HG03175 (cell line): ENCODE measurements around the gene CKAP5.
"Not testable (repeated sequence)": the region's sequence is repeated elsewhere in the genome, so short reads cannot be mapped to it uniquely, and the experiment has no call there.

Experiments
- ATAC-seq: cut with Tn5 transposase; IDR thresholded peaks from one replicate; pipeline ENCODE4 v1.9.1; 2021; ENCODE audit warnings: mild to moderate bottlenecking, moderate library complexity; ENCODE audit not compliant: unreplicated experiment

Gene CKAP5

DNA sequence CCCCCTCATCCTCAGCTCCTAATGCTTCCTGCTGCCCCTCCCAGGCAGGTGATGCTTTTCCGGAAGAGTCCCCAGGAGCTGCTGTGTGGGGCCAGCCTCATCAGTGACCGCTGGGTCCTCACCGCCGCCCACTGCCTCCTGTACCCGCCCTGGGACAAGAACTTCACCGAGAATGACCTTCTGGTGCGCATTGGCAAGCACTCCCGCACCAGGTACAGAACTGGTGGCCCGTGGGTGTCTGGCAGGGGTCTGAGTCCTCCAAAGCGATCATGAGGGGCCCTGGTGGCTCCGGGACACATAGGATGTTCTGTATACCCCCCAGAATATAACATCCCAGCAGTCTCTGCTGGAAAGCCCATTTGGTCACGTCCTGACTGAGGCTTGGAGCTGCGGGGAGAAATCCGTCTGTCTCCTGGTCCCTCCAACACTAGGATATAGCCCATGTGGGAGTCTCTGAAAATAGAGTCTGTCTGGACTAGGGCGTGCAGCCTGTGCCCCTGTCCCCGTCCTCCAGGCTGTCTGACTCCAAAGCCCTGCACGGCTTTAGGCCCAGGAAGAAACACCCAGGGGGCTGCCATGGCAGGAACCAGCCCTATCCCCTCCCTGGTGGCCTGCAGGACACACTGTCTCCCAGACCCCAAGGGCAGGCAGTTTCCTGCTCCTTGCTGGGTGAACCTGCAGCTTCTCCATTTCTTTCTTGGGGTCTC, 118.0 kb downstream of the CKAP5 start:
- ATAC-seq: no peak

DNA sequence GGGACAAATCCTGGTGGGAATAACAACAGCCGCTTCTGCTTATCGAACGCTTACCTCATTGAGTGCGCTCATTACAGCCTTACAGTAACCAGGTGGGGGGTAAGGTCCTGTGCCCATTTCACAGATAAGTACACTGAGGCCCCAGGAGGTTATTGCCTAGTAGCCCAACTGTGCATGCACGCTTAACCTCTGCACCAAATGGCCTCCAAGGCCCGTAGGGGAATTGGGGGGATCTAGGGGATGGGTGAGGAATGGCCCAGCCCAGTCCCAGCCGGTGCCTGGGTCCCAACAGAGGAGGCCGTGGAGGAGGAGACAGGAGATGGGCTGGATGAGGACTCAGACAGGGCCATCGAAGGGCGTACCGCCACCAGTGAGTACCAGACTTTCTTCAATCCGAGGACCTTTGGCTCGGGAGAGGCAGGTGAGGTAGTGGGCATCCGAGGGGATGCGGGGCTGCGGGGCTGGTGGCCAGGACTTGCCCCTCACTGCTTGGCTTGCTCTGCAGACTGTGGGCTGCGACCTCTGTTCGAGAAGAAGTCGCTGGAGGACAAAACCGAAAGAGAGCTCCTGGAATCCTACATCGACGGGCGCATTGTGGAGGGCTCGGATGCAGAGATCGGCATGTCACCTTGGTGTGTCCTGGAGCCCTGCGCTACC, 119.7 kb downstream of the CKAP5 start:
- no peak for ATAC-seq

DNA sequence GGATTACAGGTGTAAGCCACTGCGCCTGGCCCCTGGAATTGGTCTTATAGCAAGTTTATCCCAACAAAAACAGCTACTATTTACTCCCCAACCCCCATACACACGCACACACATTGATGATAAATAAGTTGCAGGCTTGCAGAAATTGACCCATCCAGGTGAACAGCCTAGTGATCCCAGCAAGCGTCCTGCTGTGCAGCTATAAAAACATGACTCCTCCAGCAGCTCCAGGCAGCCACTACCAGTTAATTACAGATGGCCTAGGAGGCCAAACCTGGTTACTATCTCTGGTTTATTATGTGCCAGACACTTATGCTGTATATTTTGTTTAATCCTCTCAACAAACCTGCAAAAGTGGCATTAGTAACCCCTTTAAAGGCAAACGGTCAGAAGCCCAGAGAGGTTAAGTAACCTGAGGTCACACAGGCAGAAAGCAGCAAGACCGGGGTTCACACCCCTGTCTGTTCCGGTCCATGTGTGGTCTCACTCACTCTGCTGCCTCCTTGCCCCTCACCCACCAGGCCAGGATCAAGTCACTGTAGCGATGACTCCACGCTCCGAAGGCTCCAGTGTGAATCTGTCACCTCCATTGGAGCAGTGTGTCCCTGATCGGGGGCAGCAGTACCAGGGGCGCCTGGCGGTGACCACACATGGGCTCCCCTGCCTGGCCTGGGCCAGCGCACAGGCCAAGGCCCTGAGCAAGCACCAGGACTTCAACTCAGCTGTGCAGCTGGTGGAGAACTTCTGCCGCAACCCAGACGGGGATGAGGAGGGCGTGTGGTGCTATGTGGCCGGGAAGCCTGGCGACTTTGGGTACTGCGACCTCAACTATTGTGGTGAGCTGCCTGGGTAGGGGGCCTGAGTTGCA, 120.5 kb downstream of the CKAP5 start:
- no peak for ATAC-seq

DNA sequence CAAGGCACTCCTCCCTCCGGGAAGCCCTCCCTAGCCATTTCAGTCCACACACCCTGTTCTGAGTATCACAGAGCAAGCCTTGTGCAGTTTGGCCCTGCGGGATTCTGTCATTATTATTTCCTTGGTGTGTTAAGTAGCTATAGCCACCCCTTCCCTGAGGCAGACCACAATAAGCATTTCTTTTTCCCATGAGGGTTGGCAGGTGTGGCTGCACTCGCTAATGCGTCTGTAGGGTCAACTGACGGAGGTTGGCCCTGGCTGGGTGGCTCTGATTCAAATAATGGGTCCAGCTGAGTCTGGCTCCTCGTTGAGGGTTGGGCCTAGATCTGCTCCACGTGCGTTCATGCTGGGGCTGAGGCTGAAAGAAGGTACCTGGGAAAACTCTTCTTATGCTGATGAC, 122.0 kb downstream of the CKAP5 start:
- ATAC-seq: no peak

DNA sequence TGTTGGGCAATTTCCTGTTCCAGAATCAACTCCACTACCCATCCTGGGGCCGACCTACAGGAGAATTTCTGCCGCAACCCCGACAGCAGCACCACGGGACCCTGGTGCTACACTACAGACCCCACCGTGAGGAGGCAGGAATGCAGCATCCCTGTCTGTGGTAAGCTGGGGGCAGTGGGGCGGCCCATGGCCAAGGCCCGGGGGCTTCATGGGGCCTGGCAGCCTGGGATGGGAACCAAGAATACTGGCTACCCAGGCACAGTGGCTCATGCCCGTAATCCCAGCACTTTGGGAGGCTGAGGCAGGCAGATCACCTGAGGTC, 122.8 kb downstream of the CKAP5 start:
- ATAC-seq: no peak

DNA sequence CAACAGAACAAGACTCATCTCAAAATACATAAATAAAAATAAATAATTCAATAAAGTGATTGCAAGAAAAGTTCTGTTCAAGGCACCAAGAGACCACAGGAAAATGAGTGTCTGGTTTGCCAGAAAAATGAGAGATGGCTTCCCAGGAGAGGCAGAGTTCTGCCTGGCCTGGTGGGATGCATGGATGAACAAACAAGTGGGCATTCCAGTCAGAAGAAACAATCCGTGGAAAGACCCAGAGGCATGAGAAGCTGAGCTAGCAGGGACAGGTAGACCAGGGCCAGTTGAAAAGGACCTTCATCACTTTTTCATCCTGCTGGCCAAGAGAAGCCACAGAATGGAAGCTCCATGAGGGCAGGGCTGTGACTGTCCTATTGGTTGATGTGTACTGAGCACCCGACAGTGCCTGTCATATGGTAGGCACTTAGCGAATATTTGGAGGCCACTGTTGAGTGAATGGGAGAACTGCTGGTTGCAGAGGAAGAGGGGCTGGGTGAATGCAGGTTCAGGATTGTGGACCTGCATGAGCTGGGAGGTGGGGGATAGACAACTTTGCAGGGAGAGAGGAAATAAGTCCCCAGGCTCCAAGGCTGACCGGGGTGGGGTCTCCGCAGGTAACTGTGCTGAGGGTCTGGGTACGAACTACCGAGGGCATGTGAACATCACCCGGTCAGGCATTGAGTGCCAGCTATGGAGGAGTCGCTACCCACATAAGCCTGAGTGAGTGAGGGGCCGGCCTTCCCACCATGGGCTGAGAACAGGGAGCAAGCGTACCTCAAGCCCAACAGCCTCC, 123.3 kb downstream of the CKAP5 start:
- no peak for ATAC-seq

DNA sequence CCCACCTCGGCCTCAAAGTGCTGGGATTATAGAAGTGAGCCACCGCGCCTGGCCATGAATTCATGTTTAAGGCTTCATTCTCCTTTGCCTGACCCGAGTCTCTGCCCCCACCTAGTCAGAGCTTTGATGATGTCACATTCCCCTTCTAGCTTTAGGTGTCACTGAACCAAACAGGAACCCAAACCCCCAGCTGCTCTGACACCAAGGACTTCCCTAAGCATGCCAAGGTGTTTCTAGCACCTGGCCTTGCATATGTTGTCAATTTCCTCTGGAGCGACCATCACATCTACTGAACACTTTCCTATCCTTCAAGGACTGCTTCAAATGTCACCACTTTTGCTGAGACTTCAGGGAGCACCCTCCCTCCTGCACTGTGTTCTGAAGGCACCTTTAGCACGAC, 124.8 kb downstream of the CKAP5 start:
- no peak for ATAC-seq

DNA sequence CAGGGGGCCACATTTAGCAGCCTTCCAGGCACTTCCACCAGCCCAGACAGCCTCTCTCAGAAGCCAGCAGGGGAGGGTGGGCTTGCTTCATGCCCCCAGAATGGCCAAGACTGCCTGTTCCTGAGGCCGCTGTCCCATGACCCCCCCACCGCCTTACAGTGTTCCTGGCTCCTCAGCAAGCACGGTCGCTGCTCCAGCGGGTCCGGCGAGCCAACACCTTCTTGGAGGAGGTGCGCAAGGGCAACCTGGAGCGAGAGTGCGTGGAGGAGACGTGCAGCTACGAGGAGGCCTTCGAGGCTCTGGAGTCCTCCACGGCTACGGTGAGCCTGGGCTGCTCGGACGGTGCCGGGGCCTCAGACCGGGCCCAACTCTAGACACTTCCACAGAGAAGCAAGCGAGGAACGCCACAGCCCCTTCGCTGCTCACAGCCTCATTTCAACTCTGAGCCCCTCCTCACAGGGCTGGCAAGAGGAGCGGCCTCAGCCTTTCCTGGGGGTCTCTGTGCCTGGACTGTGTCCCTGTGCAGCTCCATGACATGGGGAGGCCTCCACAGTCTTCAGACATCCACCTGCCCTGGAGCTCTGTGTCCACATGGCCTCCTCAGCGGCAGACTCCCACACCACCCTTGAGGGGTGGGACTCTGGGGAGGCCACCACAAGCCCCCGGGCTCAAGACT, 126.4 kb downstream of the CKAP5 start:
- ATAC-seq: no peak

DNA sequence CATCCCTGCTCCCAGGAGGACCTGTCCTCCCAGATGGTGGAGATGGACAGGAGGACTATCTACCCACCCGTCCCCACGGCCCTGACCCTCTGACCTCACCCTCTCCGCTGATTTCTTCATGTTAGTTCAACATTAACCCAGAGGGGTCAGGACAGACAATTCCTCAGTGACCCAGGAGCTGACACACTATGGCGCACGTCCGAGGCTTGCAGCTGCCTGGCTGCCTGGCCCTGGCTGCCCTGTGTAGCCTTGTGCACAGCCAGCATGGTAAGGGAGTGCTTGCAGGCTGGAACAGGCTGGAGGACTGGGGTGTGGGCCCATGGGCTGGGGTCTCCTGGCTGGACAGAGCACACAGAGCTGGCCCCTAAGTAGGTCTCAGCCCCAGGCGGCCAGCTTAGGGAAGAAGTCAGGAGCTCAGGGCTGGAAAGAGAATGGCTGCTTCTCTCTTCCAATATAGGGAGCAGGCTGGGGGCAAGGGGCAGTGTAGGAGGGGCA, 127.0 kb downstream of the CKAP5 start, which contains the start of gene F2:
F2 (plus strand) TSS at position 166 of the 495 bp plus-strand sequence; CDS start at position 189, 23 bp downstream.
- ATAC-seq: no peak

DNA sequence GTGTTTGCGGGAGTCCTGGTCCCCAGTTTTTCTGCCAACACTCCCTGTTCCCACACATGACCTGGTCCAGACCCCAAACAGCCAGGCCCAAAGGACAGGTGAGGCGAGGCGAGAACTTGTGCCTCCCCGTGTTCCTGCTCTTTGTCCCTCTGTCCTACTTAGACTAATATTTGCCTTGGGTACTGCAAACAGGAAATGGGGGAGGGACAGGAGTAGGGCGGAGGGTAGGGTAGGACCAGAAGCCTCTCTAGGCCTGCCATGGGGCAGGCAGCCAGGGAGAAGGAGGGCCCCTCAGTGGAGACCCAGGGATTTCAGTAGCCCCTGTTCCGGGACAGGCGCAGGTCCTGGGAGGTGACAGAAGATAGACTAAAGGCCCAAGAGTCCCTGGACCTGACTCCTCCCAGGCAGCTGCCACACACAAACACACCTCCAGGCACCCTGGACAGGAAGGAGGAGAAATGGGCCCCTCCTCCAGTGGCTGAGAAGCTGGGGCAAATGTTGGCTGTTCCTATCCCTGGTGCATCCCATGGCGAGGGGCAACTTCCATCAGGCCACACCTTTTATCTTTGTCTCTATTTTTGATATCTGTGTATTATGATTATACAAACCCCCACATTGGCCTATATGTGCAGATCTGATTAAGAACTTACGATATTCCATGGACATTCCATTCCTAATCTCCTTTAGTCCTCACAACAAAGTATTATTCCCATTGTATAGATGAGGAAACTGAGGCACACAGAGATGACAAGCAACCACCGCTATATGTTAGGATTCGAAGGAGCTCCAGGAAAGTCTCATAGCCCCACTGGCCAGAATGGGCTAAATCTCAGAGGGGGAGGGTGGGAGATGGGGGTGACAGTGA, 127.7 kb downstream of the CKAP5 start:
- no peak for ATAC-seq

DNA sequence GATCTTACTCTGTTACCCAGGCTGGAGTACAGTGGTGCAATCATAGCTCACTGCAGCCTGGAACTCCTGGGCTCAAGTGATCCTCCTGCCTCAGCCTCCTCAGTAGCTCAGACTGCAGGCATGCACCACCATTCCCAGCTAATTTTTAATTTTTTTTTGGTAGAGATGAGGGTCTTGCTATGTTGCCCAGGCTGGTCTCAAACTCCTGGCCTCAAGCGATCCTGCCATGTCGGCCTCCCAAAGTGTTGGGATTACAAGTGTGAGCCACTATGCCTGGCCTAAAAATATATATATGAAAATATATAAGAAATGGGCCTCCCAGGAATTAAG, 128.3 kb downstream of the CKAP5 start:
- ATAC-seq: not testable (repeated sequence)

DNA sequence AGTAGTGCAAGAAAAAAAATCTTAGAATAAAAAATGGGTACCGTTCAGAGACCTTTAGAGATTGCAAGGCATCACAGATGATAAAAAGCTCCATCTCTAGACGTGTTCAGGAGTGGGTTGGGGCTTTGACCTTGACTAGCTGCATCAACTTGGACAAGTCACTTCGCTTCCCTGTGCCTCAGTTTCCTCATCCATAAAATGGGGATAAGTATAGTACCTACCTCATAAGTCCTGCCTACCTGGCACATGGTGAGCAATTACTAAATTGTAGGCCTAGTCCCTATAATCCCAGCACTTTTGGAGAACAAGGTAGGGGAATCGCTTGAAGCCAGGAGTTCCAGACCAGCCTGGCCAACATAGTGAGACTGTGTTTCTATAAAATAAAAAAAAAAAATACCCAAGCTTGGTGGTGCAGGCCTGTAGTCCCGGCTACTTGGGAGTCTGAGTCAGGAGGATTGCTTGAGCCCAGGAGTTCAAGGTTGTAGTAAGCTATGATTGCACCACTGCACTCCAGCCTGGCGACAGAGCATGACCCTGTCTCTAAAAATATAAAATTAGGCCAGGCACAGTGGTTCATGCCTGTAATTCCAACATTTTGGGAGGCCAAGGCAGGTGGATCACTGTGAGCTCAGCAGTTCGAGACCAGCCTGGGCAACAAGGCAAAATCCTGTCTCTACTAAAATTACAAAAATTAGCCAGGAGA, 133.1 kb downstream of the CKAP5 start:
- ATAC-seq: no peak

DNA sequence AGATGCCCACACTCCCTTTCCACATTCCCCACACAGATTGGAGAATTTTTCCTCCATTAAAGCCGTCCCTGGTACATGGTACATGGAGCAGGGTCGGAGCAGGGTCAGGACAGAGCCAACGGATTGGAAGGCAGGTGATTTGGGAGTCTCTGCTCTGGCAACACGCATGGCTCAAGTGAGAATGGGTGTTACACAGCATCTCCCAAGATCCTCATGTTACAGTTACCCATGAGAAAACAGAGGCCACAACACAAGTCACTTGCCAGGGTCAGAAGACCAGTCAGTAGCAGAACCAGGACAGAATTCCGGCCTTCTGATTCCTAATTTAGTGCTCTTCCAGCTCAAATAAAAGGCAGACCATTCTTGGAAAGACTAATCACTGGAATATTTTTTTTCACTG, 134.8 kb downstream of the CKAP5 start:
- no peak for ATAC-seq

DNA sequence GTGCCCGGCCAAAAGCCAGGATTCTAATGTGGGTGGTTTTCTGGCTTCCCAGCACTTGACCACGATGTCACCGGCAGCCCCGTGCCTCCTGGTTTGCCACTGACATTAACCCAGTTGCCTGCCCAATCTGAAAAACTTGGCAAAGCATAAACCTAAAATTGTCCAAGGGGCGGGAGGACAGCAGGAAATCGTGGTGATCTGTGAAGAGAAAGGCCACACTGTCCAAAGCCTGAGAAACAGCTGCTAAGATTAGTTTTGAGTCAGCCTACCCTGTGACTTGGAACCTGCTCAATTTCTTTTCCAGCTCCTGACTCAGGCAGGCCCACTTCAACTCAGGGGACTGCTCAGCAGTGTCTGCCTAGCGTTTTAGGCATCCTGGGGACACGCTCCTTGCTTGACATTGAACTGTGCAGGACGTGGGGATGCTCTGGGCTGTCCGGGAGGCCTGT, 135.2 kb downstream of the CKAP5 start:
- no peak for ATAC-seq

DNA sequence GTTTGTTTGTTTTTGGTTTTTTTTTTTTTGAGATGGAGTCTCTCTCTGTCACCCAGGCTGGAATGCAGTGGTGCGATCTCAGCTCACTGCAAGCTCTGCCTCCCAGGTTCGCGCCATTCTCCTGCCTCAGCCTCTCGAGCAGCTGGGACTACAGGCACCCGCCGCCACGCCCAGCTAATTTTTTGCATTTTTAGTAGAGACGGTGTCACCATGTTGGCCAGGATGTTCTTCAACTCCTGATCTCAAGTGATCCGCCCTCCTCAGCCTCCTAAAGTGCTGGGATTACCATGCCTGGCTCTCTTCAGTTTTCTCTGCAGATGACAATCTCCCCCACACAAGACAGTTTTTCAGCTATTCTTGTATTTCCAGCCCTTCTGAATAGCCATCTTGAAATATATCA, 136.7 kb downstream of the CKAP5 start:
- ATAC-seq: not testable (repeated sequence)

DNA sequence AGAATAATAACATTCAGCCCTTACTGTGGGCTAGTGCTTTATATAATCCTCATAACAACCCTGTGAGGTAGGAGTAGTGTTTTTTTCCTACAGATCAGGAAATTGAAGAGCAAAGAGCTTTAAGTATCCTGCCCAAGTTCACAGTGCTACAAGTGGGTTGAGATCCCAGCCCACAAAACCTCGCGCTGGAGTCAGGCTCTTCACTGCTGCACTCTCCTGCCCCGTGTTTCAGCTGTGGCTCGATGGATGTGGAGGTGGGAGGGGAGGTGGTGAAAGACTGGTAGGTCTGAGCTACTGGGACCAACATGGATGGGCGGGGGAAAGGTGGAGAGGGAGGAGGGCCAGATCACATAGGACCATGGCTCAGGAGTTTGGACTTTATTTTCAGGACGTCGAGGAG, 139.2 kb downstream of the CKAP5 start:
- no peak for ATAC-seq

DNA sequence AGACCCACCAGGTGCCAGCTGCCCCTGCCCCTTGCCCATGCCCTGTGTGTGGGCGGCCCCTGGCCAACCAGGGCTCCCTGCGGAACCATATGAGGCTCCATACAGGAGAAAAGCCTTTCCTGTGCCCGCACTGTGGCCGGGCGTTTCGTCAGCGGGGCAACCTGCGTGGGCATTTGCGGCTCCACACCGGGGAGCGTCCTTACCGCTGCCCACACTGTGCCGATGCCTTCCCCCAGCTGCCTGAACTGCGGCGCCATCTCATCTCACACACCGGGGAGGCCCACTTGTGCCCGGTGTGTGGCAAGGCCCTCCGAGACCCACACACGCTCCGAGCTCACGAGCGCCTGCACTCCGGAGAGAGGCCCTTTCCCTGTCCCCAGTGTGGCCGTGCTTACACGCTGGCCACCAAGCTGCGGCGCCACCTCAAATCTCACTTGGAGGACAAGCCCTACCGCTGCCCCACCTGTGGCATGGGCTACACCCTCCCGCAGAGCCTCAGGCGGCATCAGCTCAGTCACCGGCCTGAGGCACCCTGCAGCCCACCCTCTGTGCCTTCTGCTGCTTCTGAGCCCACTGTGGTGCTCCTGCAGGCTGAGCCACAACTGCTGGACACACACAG, 140.9 kb downstream of the CKAP5 start:
- ATAC-seq: no peak

DNA sequence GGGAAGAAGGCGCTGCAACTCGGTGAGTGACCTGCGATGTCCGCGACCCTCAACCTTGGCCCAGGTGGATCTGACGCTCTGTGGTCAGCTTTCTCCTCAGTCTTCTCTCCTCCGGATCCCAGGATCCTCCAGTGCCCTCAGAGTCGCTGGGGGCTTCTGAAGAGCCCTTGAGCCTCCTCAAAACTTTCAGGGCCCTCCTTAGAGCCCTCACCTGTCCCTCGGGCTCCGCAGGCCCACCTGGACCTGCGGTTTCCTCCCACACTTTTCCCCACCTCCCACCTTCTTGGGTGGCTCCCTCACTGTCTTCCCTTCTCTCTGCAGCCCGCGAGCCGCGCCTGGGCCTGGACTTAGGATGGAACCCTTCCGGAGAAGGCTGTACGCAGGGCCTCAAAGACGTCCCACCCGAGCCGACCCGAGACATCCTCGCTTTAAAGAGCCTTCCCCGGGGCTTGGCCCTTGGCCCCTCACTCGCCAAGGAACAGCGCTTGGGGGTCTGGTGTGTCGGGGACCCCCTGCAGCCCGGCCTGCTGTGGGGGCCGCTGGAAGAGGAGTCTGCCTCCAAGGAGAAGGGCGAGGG, 144.9 kb downstream of the CKAP5 start:
- ATAC-seq: no peak
